ENCODE data around the gene ZCCHC7.

GRCh38 chr9:37251452-37251851 is 131.1 kb downstream of the ZCCHC7 start:
- TF ChIP-seq, protein P1, sequence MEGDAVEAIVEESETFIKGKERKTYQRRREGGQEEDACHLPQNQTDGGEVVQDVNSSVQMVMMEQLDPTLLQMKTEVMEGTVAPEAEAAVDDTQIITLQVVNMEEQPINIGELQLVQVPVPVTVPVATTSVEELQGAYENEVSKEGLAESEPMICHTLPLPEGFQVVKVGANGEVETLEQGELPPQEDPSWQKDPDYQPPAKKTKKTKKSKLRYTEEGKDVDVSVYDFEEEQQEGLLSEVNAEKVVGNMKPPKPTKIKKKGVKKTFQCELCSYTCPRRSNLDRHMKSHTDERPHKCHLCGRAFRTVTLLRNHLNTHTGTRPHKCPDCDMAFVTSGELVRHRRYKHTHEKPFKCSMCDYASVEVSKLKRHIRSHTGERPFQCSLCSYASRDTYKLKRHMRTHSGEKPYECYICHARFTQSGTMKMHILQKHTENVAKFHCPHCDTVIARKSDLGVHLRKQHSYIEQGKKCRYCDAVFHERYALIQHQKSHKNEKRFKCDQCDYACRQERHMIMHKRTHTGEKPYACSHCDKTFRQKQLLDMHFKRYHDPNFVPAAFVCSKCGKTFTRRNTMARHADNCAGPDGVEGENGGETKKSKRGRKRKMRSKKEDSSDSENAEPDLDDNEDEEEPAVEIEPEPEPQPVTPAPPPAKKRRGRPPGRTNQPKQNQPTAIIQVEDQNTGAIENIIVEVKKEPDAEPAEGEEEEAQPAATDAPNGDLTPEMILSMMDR (IDR thresholded peaks at IDR 0.05; ENCODE audit: poor library complexity, severe bottlenecking): no peak
- peak; percentile 21 for TF ChIP-seq POLR2AphosphoS5 (IDR thresholded peaks at IDR 0.05)
- TF ChIP-seq EP300 (conservative IDR thresholded peaks at IDR 0.05; ENCODE audit: poor library complexity, severe bottlenecking): no peak
- no peak for TF ChIP-seq EZH2 (IDR thresholded peaks at IDR 0.05; ENCODE audit: borderline replicate concordance, insufficient read depth, low read length, poor library complexity, severe bottlenecking)
- TF ChIP-seq SMC3 (conservative IDR thresholded peaks at IDR 0.05; ENCODE audit: poor library complexity): no peak
- TF ChIP-seq REST (IDR thresholded peaks at IDR 0.05; ENCODE audit: borderline replicate concordance): no peak
- TF ChIP-seq RAD21 (conservative IDR thresholded peaks at IDR 0.05): peak; percentile 13
- TF ChIP-seq MXI1 (conservative IDR thresholded peaks at IDR 0.05; ENCODE audit: poor library complexity, severe bottlenecking): no peak
- no peak for TF ChIP-seq TAF1 (IDR thresholded peaks at IDR 0.05; ENCODE audit: low read depth)

Data from neural cell (in vitro differentiated cells).